ENCODE measurements around the gene TMEM45B. TPM values are rescaled to one million over a fixed set of nuclear protein-coding genes. Genes with fewer than 3 reads are reported as not detected.
A peak's percentile ranks its signal among the peaks of the same experiment; 100 is the strongest.

Gene TMEM45B
- polyA plus RNA-seq, 1 of the 3 experiments (the other 2 are of a cell fraction) = not detected

GRCh38 chr11:129894278-129895125 lies 78.9 kb downstream of the TMEM45B start (continued):
- TF ChIP-seq, protein P1, sequence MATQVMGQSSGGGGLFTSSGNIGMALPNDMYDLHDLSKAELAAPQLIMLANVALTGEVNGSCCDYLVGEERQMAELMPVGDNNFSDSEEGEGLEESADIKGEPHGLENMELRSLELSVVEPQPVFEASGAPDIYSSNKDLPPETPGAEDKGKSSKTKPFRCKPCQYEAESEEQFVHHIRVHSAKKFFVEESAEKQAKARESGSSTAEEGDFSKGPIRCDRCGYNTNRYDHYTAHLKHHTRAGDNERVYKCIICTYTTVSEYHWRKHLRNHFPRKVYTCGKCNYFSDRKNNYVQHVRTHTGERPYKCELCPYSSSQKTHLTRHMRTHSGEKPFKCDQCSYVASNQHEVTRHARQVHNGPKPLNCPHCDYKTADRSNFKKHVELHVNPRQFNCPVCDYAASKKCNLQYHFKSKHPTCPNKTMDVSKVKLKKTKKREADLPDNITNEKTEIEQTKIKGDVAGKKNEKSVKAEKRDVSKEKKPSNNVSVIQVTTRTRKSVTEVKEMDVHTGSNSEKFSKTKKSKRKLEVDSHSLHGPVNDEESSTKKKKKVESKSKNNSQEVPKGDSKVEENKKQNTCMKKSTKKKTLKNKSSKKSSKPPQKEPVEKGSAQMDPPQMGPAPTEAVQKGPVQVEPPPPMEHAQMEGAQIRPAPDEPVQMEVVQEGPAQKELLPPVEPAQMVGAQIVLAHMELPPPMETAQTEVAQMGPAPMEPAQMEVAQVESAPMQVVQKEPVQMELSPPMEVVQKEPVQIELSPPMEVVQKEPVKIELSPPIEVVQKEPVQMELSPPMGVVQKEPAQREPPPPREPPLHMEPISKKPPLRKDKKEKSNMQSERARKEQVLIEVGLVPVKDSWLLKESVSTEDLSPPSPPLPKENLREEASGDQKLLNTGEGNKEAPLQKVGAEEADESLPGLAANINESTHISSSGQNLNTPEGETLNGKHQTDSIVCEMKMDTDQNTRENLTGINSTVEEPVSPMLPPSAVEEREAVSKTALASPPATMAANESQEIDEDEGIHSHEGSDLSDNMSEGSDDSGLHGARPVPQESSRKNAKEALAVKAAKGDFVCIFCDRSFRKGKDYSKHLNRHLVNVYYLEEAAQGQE (IDR thresholded peaks at IDR 0.05; ENCODE audit: low read depth, low read length) = no peak

DNA sequence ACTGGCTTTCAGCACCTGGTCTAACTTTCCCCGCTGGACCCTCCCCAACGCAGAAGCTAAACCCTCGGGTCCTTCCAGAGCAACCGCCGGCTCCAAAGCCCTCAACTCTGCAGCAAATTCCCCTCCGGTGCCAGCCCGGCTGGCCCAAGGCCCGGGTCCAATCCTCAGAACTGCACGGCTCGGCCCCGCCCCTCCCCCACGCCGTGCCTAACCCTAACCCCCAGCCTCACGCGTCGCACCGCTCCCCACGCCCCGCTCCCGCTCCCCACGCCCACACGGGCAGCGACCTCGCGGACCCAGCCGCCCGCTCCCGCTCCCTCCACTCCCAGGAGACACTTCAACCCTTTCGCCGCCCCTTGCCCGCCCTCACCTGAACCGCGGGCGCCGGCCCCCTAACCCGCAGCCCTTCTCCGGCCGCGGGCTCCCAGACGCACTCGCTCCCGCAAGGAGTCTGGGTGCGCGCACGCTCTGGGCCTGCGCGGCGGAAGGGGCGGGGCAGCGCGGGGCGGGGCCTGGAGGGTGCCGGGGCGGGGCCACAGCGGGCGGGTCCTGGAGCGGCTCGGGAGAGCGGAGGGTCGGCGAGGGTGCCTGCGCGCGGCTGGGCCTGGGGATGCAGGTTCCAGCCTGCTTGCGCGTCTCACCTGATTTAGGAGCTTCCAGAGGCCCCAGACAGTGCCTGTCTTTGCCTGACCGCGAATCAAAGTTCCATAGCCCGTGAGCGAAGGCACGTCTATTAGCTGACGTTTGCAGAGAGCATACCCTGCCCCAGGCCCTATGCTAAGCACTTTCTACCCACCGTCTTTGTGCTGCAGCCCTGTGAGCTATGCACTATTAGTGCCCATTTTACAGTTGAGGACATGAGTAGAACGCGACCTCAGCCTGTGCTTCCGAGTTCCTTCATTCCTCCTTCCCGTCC lies 79.7 kb downstream of the TMEM45B start, which contains the start of gene NFRKB:
Gene NFRKB, minus strand, starts transcription at position 453 of the 916 bp plus-strand sequence. CDS start 2,729 bp downstream, outside the sequence.
- 10% methylated on average over 20 of the region's 77 CpGs for WGBS (ENCODE audit: low lambda C conversion rate)
- H3K9ac ChIP-seq = peak within 1 kb of the TSS; percentile 74
- H3K27ac ChIP-seq (ENCODE audit: low read depth in 2 of 2, low read length in 1 of 2) = peak within 1 kb of the TSS in 1 of 2 experiments; percentile 82; a peak in 2 of 4 replicates
- H3K9me3 ChIP-seq = no peaks in the 10 kb centered on the region
- H3K4me1 ChIP-seq (ENCODE audit: control insufficient read depth in 1 of 2, insufficient read depth in 2 of 2, low read depth in 1 of 2, low read length in 1 of 2) = peaks cover 6 to 10% of the 10 kb centered on the region in 2 experiments; a peak in 2 of 4 replicates
- H4K20me1 ChIP-seq (ENCODE audit: insufficient read depth) = no peaks in the 10 kb centered on the region
- peaks cover 20 to 33% of the 10 kb centered on the region in 2 experiments for H3K36me3 ChIP-seq (replicated peaks in 1 of 2; ENCODE audit: control insufficient read depth in 1 of 2, insufficient read depth in 2 of 2, low read length in 1 of 2)
- H3K4me2 ChIP-seq = peak within 1 kb of the TSS; percentile 95
- TF ChIP-seq NRF1 (IDR thresholded peaks at IDR 0.05; ENCODE audit: low read depth, low read length) = peak; percentile 52; the same call in 1 of the 2 replicates
- TF ChIP-seq USF2 (IDR thresholded peaks at IDR 0.05; ENCODE audit: borderline replicate concordance, low read depth, low read length) = no peak
- TF ChIP-seq MXI1 (IDR thresholded peaks at IDR 0.05; ENCODE audit: low read depth, low read length) = peak; percentile 55; the same call in 1 of the 2 replicates
- peak; percentile 85 for TF ChIP-seq POLR2AphosphoS5 (IDR thresholded peaks at IDR 0.05; ENCODE audit: low read depth, low read length)
- TF ChIP-seq EP300 (IDR thresholded peaks at IDR 0.05; ENCODE audit: borderline replicate concordance in 1 of 2, low read depth in 1 of 2, low read length in 1 of 2) = no peak
- peaks cover 3% of the 10 kb centered on the region for H3F3A ChIP-seq (replicated peaks; ENCODE audit: insufficient read depth)
- H3K4me3 ChIP-seq (ENCODE audit: low read depth in 2 of 2, low read length in 1 of 2) = peak within 1 kb of the TSS; percentile 91 to 98
- H2AFZ ChIP-seq (ENCODE audit: low read depth) = peak within 1 kb of the TSS; percentile 94
- peak; percentile 99 for DNase-seq
- H3K79me2 ChIP-seq (ENCODE audit: insufficient read depth) = peaks cover 19% of the 10 kb centered on the region
- ChIA-PET POLR2A (interaction anchor here (0.7 kb wide), 1 partner anchor 14 kb away, joined by 3 read pairs; no protein-coding TSS in a partner anchor), CTCF (interaction anchor here (1.2 to 1.9 kb wide), 2 partner anchors 9 to 236 kb away, joined by 3 to 7 read pairs; no protein-coding TSS in a partner anchor)
- H3K27me3 ChIP-seq (ENCODE audit: insufficient read depth) = no peaks in the 10 kb centered on the region
- no peaks in the 10 kb centered on the region for H3K9me2 ChIP-seq
